GM10847 (cell line): ENCODE measurements around the gene MCU.

Source experiments
- POLR2A ChIP-seq: IDR thresholded peaks from 2 replicates; pipeline ENCODE4 v1.6.1; 2011; ENCODE audit not compliant: insufficient read length; ENCODE audit errors: extremely low read depth

Gene MCU

GRCh38 chr10:72918352-72918751 is 226.4 kb downstream of the MCU start:
- TF ChIP-seq POLR2A: no peak

- no peak for TF ChIP-seq POLR2A
Measured at GRCh38 chr10:72924351-72924750, 232.4 kb downstream of the MCU start.

- no peak for TF ChIP-seq POLR2A
Measured at GRCh38 chr10:72925951-72926465, 234.1 kb downstream of the MCU start.

- TF ChIP-seq POLR2A: no peak
Measured at GRCh38 chr10:72927485-72927884, 235.5 kb downstream of the MCU start.

- TF ChIP-seq POLR2A: no peak
Measured at GRCh38 chr10:72928798-72929197, 236.9 kb downstream of the MCU start.

- no peak for TF ChIP-seq POLR2A
Measured at GRCh38 chr10:72930276-72930675, 238.3 kb downstream of the MCU start.

- no peak for TF ChIP-seq POLR2A
Measured at GRCh38 chr10:72932259-72933015, 240.5 kb downstream of the MCU start.

GRCh38 chr10:72935361-72935760 is 243.4 kb downstream of the MCU start:
- no peak for TF ChIP-seq POLR2A
